Left kidney (tissue), 2 donors: Measurements from ENCODE around the gene DLG2. TPM values are rescaled to one million over a fixed set of nuclear protein-coding genes. Genes with fewer than 3 reads are reported as not detected.
"Not testable (repeated sequence)": the region's sequence is repeated elsewhere in the genome, so short reads cannot be mapped to it uniquely, and the experiment has no call there.

Experiments
- DNase-seq: peaks from one replicate; pipeline ENCODE4 v3.0.0-alpha.2; 2013
- polyA plus RNA-seq: library from polyadenylated mRNA; unstranded; fragments of 120-200 nt; gene quantifications from one replicate; pipeline ENCODE4 v1.2.1, GENCODE V29; 2013; ENCODE audit not compliant: insufficient read length

DLG2 gene
- polyA plus RNA-seq, 1 donor, result 13.4 TPM

DNA sequence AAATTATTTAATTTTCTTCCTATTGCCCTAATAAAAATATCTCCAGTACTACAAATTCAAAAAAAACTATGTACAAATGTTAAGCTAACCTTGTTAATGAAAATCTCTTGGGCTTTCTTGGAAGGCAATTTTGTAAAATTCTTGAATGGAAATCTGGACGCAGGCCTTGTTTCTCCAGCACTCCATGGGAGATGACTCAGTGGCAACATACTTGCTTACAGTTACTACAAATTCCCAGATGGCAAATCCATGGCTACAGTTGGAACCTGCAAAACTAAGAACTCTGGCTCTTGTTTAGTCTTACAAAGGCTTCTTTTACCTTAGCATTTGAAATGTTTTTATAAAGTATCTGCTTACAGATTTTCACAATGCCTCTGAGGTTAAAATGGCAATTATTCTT lies 725.2 kb downstream of the DLG2 start:
- no peak for DNase-seq

- no peak for DNase-seq
These were observed 727.4 kb downstream of the DLG2 start for GRCh38 chr11:84899740-84900139.

GRCh38 chr11:84899134-84899533 lies 728.0 kb downstream of the DLG2 start:
- DNase-seq, result no peak

DNA sequence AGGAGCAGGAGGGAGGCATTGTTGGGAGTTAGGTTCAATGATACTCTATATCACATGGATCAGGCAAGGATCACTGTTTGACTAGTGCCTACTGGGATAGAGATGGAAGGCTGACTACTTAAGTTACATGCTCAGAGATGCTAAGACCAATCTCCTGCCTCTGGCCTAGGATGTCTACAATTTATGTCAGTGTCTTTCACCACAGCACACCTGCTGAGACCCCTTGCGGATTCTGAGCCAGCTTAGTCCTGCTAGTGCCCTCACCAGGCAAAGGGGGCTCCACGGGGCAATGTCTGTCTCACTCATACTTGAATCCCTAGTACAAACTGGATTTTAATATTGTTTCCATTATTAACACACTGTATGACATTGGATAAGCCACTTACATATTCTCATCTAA lies 732.5 kb downstream of the DLG2 start:
- DNase-seq, result no peak

DNA sequence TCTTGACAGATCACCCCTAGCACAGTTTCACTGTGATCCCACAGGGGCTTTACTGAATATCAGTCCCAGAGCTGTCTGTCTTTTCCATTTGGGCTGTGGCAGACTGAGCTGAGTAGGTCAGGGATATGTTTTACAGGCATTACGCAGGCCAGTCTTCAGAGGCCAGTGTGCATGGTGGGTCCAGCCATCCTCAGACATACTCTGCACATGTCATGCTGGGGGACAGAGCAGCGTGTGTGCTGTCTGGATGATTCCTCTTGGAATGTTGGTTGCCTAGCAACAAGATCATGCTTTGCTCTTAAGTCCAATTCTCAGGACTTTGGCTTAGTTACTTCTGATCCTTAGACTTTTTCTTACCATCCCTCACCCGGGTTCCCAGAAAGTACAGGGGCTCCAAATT lies 736.5 kb downstream of the DLG2 start:
- no peak for DNase-seq

DNA sequence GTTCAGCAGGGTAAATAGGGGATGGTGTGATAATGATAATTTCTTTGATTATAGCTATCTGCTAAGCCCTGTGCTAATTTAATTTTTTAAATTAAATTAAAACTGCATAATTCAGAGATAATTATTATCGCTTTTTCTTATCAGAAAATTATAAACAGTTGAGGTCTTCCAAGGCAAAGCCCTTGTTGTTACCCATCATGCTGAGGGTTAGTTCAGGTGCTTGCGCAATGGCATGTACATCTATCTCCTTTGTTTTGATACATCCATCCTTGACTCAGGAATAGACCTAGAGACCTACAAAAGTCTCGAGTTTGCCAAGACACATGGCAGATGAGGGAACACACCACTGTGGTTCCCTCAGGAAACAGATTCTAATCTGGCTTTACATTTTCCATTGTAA lies 737.6 kb downstream of the DLG2 start:
- DNase-seq, result no peak

DNA sequence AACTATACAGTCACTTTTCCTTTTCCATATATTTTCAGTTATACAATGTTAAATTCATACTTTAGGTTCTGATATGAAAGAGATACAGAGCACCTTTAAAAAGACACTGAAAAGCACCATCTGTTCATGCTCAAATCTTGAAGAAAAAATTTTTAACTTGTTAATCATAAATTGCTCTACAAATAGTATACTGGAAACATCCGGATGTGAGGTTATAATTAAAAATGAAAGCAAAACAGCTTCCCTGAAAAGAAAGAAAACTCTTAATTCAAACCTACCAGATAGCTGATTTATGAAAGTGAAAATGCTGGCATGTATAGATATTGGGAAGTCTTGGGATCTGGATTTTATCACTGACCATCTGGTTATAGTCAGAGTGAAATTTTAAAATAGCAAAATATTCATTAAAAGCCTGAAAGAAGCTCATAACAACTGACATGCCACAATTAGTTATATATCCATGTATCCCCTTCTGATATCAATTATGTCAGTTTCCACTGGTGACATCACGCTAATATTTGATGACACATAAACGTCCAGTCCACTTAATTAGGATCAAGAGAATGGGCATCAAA lies 740.0 kb downstream of the DLG2 start:
- DNase-seq, result no peak

- DNase-seq, result no peak
These were observed 740.8 kb downstream of the DLG2 start for GRCh38 chr11:84886344-84886743.

DNA sequence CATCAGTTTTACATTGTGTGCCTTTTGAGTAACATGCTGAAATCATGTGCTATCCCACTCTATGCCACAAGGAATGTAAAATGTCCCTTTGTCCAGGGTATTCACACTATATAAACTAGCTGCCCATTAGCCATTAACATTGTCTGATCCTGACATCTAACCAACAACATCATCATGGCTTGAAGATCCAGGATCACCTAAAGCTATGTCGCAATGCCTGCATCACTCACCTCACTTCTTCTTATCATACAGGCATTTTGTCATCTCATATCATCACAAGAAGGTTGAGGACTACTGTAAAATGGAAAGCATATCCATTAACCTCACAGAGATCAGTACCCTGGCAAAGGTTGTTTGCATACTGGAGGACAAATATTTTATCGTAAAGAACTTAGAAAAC lies 742.3 kb downstream of the DLG2 start:
- no peak for DNase-seq

DNA sequence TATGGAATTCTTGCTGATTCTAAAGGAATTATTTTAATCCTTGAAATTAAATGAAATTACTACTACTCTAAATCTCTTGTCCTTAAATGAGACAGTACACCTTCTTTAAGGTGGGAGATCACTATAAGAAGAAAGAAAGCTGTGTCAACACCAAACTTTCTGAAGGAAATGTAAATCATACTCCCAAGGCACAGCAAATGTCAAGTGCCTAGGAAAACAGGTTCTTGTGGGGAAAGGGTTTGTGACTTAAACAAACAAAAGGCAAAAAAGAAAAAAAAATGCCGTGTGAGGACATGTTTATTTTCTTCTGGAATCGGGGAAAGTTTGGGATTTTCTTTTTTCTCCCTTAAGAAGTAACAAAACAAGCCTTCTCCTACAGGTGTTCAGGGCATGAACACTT lies 745.1 kb downstream of the DLG2 start:
- DNase-seq, result no peak

DNA sequence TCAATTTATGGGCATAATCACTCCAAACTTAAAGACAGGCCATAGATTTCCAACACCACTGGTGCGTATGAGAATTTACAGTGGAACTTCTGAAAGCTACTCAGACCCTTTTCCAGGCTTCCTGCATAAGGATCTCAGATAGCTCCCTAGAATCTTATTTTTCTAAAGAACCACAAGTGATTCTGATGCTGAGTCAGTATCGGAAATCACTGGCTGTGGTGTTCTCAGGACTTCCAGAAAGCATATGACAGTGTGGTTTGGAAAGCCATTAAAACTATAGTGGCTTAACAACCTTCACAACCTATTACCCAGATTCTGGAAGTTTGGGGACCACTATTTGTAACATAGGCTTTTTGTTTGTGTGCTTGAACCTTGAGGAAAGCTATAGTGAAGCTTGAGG lies 756.0 kb downstream of the DLG2 start:
- no peak for DNase-seq

DNA sequence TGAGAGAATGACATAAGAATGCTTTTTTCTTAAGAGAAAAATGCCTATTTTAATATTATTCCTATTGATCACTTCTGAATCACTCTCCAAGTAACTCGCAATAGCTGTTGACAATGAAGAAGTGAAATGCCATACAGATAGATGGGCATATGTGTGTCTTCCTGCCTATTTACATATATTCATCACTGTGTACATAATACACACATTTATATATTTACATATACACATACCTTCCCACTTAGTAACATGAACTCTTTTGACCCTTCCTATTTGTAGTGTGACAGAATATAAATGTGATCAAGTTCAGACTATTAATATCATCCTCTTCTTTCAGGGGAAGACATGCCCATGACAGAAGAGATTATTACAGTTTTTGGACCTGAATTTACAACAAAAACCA lies 756.7 kb downstream of the DLG2 start:
- DNase-seq, result no peak

GRCh38 chr11:84866922-84867321 lies 760.2 kb downstream of the DLG2 start:
- peak; percentile 21 for DNase-seq

DNA sequence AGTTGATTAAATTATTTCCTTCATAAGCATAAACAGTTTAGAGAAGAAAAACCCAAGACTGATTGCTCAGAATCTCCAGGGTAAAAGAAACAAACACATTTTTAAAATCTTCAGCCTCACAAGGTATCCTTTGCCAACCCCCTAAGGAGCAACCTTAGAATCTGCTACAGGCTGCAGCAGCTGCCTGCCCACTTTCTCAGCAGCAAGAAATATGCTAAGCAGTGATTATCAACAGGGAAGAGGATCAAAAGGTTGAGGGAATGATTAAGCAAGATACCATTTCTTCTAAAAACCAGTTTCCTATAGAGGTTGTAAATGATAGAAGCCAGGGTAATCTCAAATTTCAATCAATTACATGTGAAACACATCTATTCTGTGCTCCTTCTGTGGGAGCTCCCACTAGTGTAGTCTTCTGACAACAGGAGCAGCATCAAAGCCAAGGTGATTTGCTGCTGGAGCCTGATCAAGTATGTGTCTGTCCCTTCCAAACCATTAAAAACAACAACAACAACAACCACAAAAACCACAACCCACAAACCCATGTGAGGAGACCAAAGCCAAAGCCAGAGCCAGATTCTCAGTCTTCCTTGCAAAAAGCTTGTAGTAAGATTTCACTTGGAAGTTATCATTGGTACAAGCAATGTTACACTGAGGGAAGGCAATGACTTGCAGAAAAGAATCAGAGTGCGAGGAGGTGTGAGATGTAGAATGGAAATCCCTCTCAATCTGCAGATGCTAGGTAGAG lies 761.2 kb downstream of the DLG2 start:
- no peak for DNase-seq

DNA sequence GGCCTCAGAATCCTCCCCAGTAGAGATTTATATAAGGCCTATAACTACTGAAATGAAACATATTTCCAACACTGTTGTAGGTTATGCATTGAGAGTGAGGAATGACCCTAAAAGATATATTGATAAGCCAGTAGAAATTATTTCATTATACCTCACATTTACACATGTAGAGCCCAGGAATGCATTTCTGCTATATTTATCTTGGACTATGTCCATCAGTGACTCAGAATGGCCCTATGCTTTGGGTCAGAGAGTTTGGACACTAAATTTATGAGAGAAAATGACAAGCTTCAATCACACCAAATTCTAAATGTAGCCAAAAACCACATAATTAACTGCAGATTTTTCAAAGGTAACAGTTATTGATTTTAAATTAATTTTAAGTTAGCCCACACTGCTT lies 761.9 kb downstream of the DLG2 start:
- no peak for DNase-seq

- DNase-seq, result no peak
These were observed 769.4 kb downstream of the DLG2 start for GRCh38 chr11:84857746-84858145.

DNA sequence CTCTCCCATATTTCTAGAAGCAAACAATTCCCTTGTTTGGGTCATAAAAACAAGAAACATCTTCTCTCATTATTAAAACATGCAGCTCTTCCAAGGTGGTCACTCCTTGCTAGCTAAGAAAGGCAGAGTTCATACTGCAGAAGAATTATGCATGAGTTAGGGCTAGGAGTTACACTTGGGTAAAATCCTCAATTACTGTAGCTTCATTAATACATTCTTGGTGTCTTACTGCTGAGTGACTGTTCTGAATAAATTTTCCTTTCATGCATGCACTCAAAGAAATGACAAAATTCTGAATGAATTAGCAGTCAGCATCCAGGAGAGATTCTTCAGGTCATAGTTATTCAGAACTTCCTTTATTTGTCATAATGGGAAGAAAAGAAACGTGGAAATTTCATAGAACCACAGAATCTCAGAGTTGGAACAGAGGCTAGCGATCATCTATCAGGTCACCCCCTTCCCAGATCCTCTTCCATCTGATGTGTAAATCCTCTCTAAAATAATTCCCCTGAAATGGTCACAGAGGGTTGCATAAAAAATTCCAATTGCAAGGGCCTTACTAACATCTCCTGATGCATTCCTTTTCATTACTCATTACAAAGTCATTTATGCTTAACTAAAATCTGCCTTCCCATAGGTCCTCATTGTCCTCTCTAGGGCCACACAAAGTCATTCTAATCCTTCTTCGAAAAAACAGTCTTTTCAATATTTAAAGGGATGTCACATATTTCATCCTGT lies 771.5 kb downstream of the DLG2 start:
- DNase-seq, result no peak

- DNase-seq, result no peak
These were observed 772.7 kb downstream of the DLG2 start for GRCh38 chr11:84854498-84854880.

DNA sequence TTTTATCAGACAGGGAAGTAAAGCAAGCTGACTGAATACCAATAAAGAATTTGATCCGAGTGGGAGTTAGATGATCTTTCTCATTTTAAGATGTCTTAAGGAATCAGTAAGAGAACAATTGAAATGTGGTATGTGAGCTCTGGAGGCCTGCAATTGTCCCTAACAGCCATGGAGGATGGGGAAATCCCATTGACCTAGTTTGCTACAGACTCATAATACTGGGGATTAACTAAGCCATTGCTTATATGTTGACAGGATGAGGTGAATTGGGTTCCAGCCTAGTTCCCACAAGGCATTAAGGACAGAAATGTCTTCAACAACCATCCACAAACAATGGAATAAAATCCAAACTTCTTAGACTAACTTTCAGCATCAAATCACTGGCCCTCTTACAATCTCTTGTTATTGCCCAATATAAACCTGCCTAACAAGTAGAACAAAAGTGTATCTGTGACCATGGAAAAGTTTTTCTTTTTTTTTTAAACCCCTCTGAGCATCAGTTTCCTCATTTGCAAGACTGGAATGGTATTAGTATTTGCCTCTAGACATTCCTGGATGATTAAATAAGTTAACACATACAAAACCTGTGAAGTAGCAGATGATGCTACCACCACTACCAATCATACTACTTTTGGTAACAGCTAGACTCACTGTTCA lies 773.2 kb downstream of the DLG2 start:
- DNase-seq, result no peak

GRCh38 chr11:84847842-84848241 lies 779.3 kb downstream of the DLG2 start:
- DNase-seq, result no peak

GRCh38 chr11:84840201-84840600 lies 786.9 kb downstream of the DLG2 start:
- not testable (repeated sequence) for DNase-seq

DNA sequence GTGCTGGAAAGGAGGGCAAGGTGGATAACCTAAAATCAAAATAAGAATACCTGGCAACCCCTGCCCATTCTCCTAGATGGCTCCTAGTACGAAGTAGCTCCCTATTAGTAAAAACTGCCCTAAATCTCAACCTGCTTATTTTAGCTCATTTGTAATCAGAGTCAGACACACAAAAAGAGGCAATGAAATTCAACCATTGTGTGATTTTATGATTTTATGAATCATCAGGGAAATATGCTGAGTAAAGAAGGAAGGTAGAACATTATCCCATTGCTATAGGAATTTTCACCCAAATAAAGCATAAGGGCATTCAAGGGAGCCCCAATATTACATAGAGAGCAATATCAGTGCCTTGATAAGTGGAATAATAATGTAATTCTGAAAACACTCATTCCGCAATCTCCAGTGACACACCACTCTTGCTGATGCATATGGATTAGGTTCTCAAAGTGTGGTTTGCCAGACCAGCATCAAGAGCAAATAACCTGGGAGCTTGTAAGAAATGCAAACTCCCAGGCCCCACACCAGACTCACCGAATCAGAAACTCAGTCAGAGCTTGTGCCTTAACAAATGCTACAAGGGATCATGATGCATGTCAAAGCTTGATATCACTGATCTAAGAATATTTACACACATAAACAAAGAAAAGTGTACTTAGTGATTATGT lies 789.6 kb downstream of the DLG2 start:
- DNase-seq, result no peak
